ES-I3 (cell line): ENCODE results near the gene PRKG1.
"Not testable (repeated sequence)": the region's sequence is repeated elsewhere in the genome, so short reads cannot be mapped to it uniquely, and the experiment has no call there.

Experiments used
- H3K36me3 ChIP-seq: 2 replicates; pipeline ENCODE4 v1.6.1; 2013; ENCODE audit warnings: mild to moderate bottlenecking, low read length, control low read depth, moderate library complexity; ENCODE audit not compliant: insufficient read depth
- H3K4me1 ChIP-seq: 2 replicates; pipeline ENCODE4 v1.6.1; 2013; ENCODE audit warnings: mild to moderate bottlenecking, control low read depth, low read length; ENCODE audit not compliant: insufficient read depth
- H3K9ac ChIP-seq: 2 replicates; pipeline ENCODE4 v1.6.1; 2013; ENCODE audit warnings: low read depth, mild to moderate bottlenecking, low read length, moderate library complexity
- H3K9me3 ChIP-seq: 2 replicates; pipeline ENCODE4 v1.6.1; 2013; ENCODE audit warnings: mild to moderate bottlenecking, low read length, moderate library complexity; ENCODE audit not compliant: control insufficient read depth, insufficient read depth

The PRKG1 gene

GRCh38 chr10:51386248-51386885 lies 312.1 kb downstream of the PRKG1 start:
- H3K9me3 ChIP-seq = no peaks in the 10 kb centered on the region
- H3K36me3 ChIP-seq = no peaks in the 10 kb centered on the region
- H3K4me1 ChIP-seq = no peaks in the 10 kb centered on the region
- no peak overlapping the region for H3K9ac ChIP-seq

GRCh38 chr10:51389415-51390321 lies 315.4 kb downstream of the PRKG1 start:
- no peaks in the 10 kb centered on the region for H3K4me1 ChIP-seq
- no peaks in the 10 kb centered on the region for H3K36me3 ChIP-seq
- no peak overlapping the region for H3K9ac ChIP-seq
- no peaks in the 10 kb centered on the region for H3K9me3 ChIP-seq

GRCh38 chr10:51393006-51393405 lies 318.7 kb downstream of the PRKG1 start:
- not testable (repeated sequence) for H3K36me3 ChIP-seq, H3K9ac ChIP-seq, H3K9me3 ChIP-seq, H3K4me1 ChIP-seq

- no peak overlapping the region for H3K9ac ChIP-seq
- no peaks in the 10 kb centered on the region for H3K9me3 ChIP-seq
- H3K36me3 ChIP-seq = no peaks in the 10 kb centered on the region
- no peaks in the 10 kb centered on the region for H3K4me1 ChIP-seq
These were observed 319.8 kb downstream of the PRKG1 start for GRCh38 chr10:51394039-51394438.

- no peaks in the 10 kb centered on the region for H3K36me3 ChIP-seq
- H3K9ac ChIP-seq = no peak overlapping the region
- no peaks in the 10 kb centered on the region for H3K9me3 ChIP-seq
- no peaks in the 10 kb centered on the region for H3K4me1 ChIP-seq
These were observed 323.0 kb downstream of the PRKG1 start for GRCh38 chr10:51397244-51397643.

GRCh38 chr10:51397695-51398094 lies 323.4 kb downstream of the PRKG1 start:
- H3K9ac ChIP-seq = no peak overlapping the region
- no peaks in the 10 kb centered on the region for H3K9me3 ChIP-seq
- H3K36me3 ChIP-seq = no peaks in the 10 kb centered on the region
- H3K4me1 ChIP-seq = no peaks in the 10 kb centered on the region

GRCh38 chr10:51399840-51400239 lies 325.6 kb downstream of the PRKG1 start:
- Histone ChIP-seq H3K9ac (no peak overlapping the region), H3K9me3 (no peaks in the 10 kb centered on the region), H3K36me3 (no peaks in the 10 kb centered on the region), H3K4me1 (no peaks in the 10 kb centered on the region)

- Histone ChIP-seq H3K9ac (no peak overlapping the region), H3K4me1 (peaks cover 2% of the 10 kb centered on the region; the same call in 1 of the 2 replicates), H3K36me3 (no peaks in the 10 kb centered on the region), H3K9me3 (no peaks in the 10 kb centered on the region)
These were observed 326.3 kb downstream of the PRKG1 start for GRCh38 chr10:51400392-51401096.

GRCh38 chr10:51403521-51403920 lies 329.2 kb downstream of the PRKG1 start:
- Histone ChIP-seq H3K9me3 (no peaks in the 10 kb centered on the region), H3K4me1 (peaks cover 5% of the 10 kb centered on the region; the same call in 1 of the 2 replicates), H3K9ac (no peak overlapping the region), H3K36me3 (no peaks in the 10 kb centered on the region)

- Histone ChIP-seq H3K36me3 (no peaks in the 10 kb centered on the region), H3K4me1 (peaks cover 5% of the 10 kb centered on the region; the same call in 1 of the 2 replicates)
These were observed 331.5 kb downstream of the PRKG1 start for GRCh38 chr10:51405580-51406351.

GRCh38 chr10:51406581-51406980 lies 332.3 kb downstream of the PRKG1 start:
- H3K9me3 ChIP-seq = no peaks in the 10 kb centered on the region
- no peak overlapping the region for H3K9ac ChIP-seq
- no peaks in the 10 kb centered on the region for H3K36me3 ChIP-seq
- peaks cover 5% of the 10 kb centered on the region; the same call in 1 of the 2 replicates for H3K4me1 ChIP-seq

More at GRCh38 chr10:51405580-51406351, 331.5 kb downstream of the PRKG1 start:
- no peak overlapping the region for H3K9ac ChIP-seq
- H3K9me3 ChIP-seq = no peaks in the 10 kb centered on the region

GRCh38 chr10:51416494-51416893 lies 342.2 kb downstream of the PRKG1 start:
- Histone ChIP-seq H3K9ac (no peak overlapping the region), H3K36me3 (no peaks in the 10 kb centered on the region), H3K9me3 (no peaks in the 10 kb centered on the region), H3K4me1 (no peaks in the 10 kb centered on the region)

- peaks cover 6% of the 10 kb centered on the region; the same call in 1 of the 2 replicates for H3K4me1 ChIP-seq
- no peaks in the 10 kb centered on the region for H3K36me3 ChIP-seq
- no peak overlapping the region for H3K9ac ChIP-seq
- H3K9me3 ChIP-seq = no peaks in the 10 kb centered on the region
These were observed 345.2 kb downstream of the PRKG1 start for GRCh38 chr10:51419196-51420093.
